ENCODE data around the gene GRK7.
A peak's percentile ranks its signal among the peaks of the same experiment; 100 is the strongest.

The GRK7 gene

GRCh38 chr3:141723255-141723654 is 40.0 kb upstream of the GRK7 start:
- Histone ChIP-seq H3K4me1 (ENCODE audit: control insufficient read depth in 1 of 2, insufficient read depth in 2 of 2, low read length in 2 of 2) (no peaks in the 10 kb centered on the region), H3K9ac (ENCODE audit: low read length) (no peak overlapping the region), H3K18ac (ENCODE audit: low read length) (no peak overlapping the region), H3K9me3 (ENCODE audit: insufficient read depth, low read depth, low read length) (no peaks in the 10 kb centered on the region), H2BK12ac (ENCODE audit: low read length) (no peak overlapping the region), H3K4me2 (ENCODE audit: low read length) (no peak overlapping the region), H3K4ac (ENCODE audit: low read depth, low read length) (no peak overlapping the region), H3K23ac (ENCODE audit: low read length) (no peak overlapping the region), H3K14ac (ENCODE audit: low read length) (no peak overlapping the region), H2AFZ (ENCODE audit: insufficient read depth, low read length, poor library complexity) (no peak overlapping the region), H3K4me3 (ENCODE audit: low read depth, low read length) (no peak overlapping the region), H3K27ac (ENCODE audit: low read depth, low read length) (no peak overlapping the region), H2BK5ac (ENCODE audit: low read depth, low read length, poor library complexity) (no peak overlapping the region), H3K79me2 (ENCODE audit: control insufficient read depth, insufficient read depth, low read length, poor library complexity) (no peaks in the 10 kb centered on the region), H3K79me1 (ENCODE audit: low read length) (no peaks in the 10 kb centered on the region), H4K8ac (ENCODE audit: low read depth, low read length) (no peak overlapping the region), H4K12ac (ENCODE audit: low read depth, low read length) (no peak overlapping the region), H4K91ac (ENCODE audit: low read depth, low read length) (no peak overlapping the region), H2AK5ac (ENCODE audit: low read length) (no peak overlapping the region), H3K27me3 (ENCODE audit: insufficient read depth, low read length) (no peaks in the 10 kb centered on the region), H2BK120ac (ENCODE audit: insufficient read depth, low read length, poor library complexity) (no peak overlapping the region), H3K36me3 (ENCODE audit: control insufficient read depth in 1 of 2, insufficient read depth in 2 of 2, low read length in 2 of 2) (no peaks in the 10 kb centered on the region)
- DNase-seq: no peak

- DNase-seq: no peak
- no peak overlapping the region for H3K4me2 ChIP-seq (ENCODE audit: low read length)
- no CpG with 5 or more reads among the region's 1 CpG for WGBS (ENCODE audit: extremely low coverage, insufficient coverage, insufficient read length)
Measured at GRCh38 chr3:141724186-141724585, 39.0 kb upstream of the GRK7 start.

GRCh38 chr3:141725036-141725435 is 38.2 kb upstream of the GRK7 start:
- no CpG with 5 or more reads among the region's 4 CpGs for WGBS (ENCODE audit: extremely low coverage, insufficient coverage, insufficient read length)
- H3K14ac ChIP-seq (ENCODE audit: low read length): no peak overlapping the region
- H3K4ac ChIP-seq (ENCODE audit: low read depth, low read length): no peak overlapping the region
- no peak overlapping the region for H4K8ac ChIP-seq (ENCODE audit: low read depth, low read length)
- H4K91ac ChIP-seq (ENCODE audit: low read depth, low read length): no peak overlapping the region
- no peaks in the 10 kb centered on the region for H3K27me3 ChIP-seq (ENCODE audit: insufficient read depth, low read length)
- no peak overlapping the region for H3K4me3 ChIP-seq (ENCODE audit: low read depth, low read length)
- H2BK5ac ChIP-seq (ENCODE audit: low read depth, low read length, poor library complexity): no peak overlapping the region
- H4K12ac ChIP-seq (ENCODE audit: low read depth, low read length): no peak overlapping the region
- no peak overlapping the region for H3K27ac ChIP-seq (ENCODE audit: low read depth, low read length)
- no peak overlapping the region for H3K18ac ChIP-seq (ENCODE audit: low read length)
- H2AK5ac ChIP-seq (ENCODE audit: low read length): no peak overlapping the region
- no peak overlapping the region for H3K9ac ChIP-seq (ENCODE audit: low read length)
- H2AFZ ChIP-seq (ENCODE audit: insufficient read depth, low read length, poor library complexity): no peak overlapping the region
- no peaks in the 10 kb centered on the region for H3K9me3 ChIP-seq (ENCODE audit: insufficient read depth, low read depth, low read length)
- no peaks in the 10 kb centered on the region for H3K79me2 ChIP-seq (ENCODE audit: control insufficient read depth, insufficient read depth, low read length, poor library complexity)
- no peaks in the 10 kb centered on the region for H3K36me3 ChIP-seq (ENCODE audit: control insufficient read depth in 1 of 2, insufficient read depth in 2 of 2, low read length in 2 of 2)
- H2BK120ac ChIP-seq (ENCODE audit: insufficient read depth, low read length, poor library complexity): no peak overlapping the region
- H3K23ac ChIP-seq (ENCODE audit: low read length): no peak overlapping the region
- H2BK12ac ChIP-seq (ENCODE audit: low read length): no peak overlapping the region
- H3K79me1 ChIP-seq (ENCODE audit: low read length): no peaks in the 10 kb centered on the region
- H3K4me1 ChIP-seq (ENCODE audit: control insufficient read depth in 1 of 2, insufficient read depth in 2 of 2, low read length in 2 of 2): no peaks in the 10 kb centered on the region
- DNase-seq: peak in 1 of 2 donors; percentile 37
- H3K4me2 ChIP-seq (ENCODE audit: low read length): no peak overlapping the region

More at GRCh38 chr3:141724186-141724585, 39.0 kb upstream of the GRK7 start:
- no peaks in the 10 kb centered on the region for H3K4me1 ChIP-seq (ENCODE audit: control insufficient read depth in 1 of 2, insufficient read depth in 2 of 2, low read length in 2 of 2)
- no peak overlapping the region for H2BK120ac ChIP-seq (ENCODE audit: insufficient read depth, low read length, poor library complexity)
- H3K23ac ChIP-seq (ENCODE audit: low read length): no peak overlapping the region
- H2BK12ac ChIP-seq (ENCODE audit: low read length): no peak overlapping the region
- no peaks in the 10 kb centered on the region for H3K36me3 ChIP-seq (ENCODE audit: control insufficient read depth in 1 of 2, insufficient read depth in 2 of 2, low read length in 2 of 2)
- no peak overlapping the region for H3K27ac ChIP-seq (ENCODE audit: low read depth, low read length)
- H3K27me3 ChIP-seq (ENCODE audit: insufficient read depth, low read length): no peaks in the 10 kb centered on the region
- H3K9ac ChIP-seq (ENCODE audit: low read length): no peak overlapping the region
- no peak overlapping the region for H4K8ac ChIP-seq (ENCODE audit: low read depth, low read length)
- H4K91ac ChIP-seq (ENCODE audit: low read depth, low read length): no peak overlapping the region
- H3K4me3 ChIP-seq (ENCODE audit: low read depth, low read length): no peak overlapping the region
- no peak overlapping the region for H2AK5ac ChIP-seq (ENCODE audit: low read length)
- H3K79me1 ChIP-seq (ENCODE audit: low read length): no peaks in the 10 kb centered on the region
- no peaks in the 10 kb centered on the region for H3K79me2 ChIP-seq (ENCODE audit: control insufficient read depth, insufficient read depth, low read length, poor library complexity)
- no peak overlapping the region for H2BK5ac ChIP-seq (ENCODE audit: low read depth, low read length, poor library complexity)
- H2AFZ ChIP-seq (ENCODE audit: insufficient read depth, low read length, poor library complexity): no peak overlapping the region
- no peak overlapping the region for H3K14ac ChIP-seq (ENCODE audit: low read length)
- H3K18ac ChIP-seq (ENCODE audit: low read length): no peak overlapping the region
- H3K4ac ChIP-seq (ENCODE audit: low read depth, low read length): no peak overlapping the region
- H4K12ac ChIP-seq (ENCODE audit: low read depth, low read length): no peak overlapping the region
- H3K9me3 ChIP-seq (ENCODE audit: insufficient read depth, low read depth, low read length): no peaks in the 10 kb centered on the region

GRCh38 chr3:141726483-141726882 is 36.7 kb upstream of the GRK7 start:
- no peak overlapping the region for H3K23ac ChIP-seq (ENCODE audit: low read length)
- H2BK120ac ChIP-seq (ENCODE audit: insufficient read depth, low read length, poor library complexity): no peak overlapping the region
- H3K4me2 ChIP-seq (ENCODE audit: low read length): no peak overlapping the region
- no peaks in the 10 kb centered on the region for H3K27me3 ChIP-seq (ENCODE audit: insufficient read depth, low read length)
- no peaks in the 10 kb centered on the region for H3K9me3 ChIP-seq (ENCODE audit: insufficient read depth, low read depth, low read length)
- H3K27ac ChIP-seq (ENCODE audit: low read depth, low read length): no peak overlapping the region
- H3K9ac ChIP-seq (ENCODE audit: low read length): no peak overlapping the region
- WGBS (ENCODE audit: extremely low coverage, insufficient coverage, insufficient read length): no CpG with 5 or more reads among the region's 1 CpG
- H4K8ac ChIP-seq (ENCODE audit: low read depth, low read length): no peak overlapping the region
- H3K4me1 ChIP-seq (ENCODE audit: control insufficient read depth in 1 of 2, insufficient read depth in 2 of 2, low read length in 2 of 2): no peaks in the 10 kb centered on the region
- no peak overlapping the region for H3K18ac ChIP-seq (ENCODE audit: low read length)
- H2AFZ ChIP-seq (ENCODE audit: insufficient read depth, low read length, poor library complexity): no peak overlapping the region
- no peaks in the 10 kb centered on the region for H3K79me2 ChIP-seq (ENCODE audit: control insufficient read depth, insufficient read depth, low read length, poor library complexity)
- no peak overlapping the region for H4K91ac ChIP-seq (ENCODE audit: low read depth, low read length)
- H3K79me1 ChIP-seq (ENCODE audit: low read length): no peaks in the 10 kb centered on the region
- no peak overlapping the region for H2BK5ac ChIP-seq (ENCODE audit: low read depth, low read length, poor library complexity)
- H3K4me3 ChIP-seq (ENCODE audit: low read depth, low read length): no peak overlapping the region
- no peak overlapping the region for H2BK12ac ChIP-seq (ENCODE audit: low read length)
- no peaks in the 10 kb centered on the region for H3K36me3 ChIP-seq (ENCODE audit: control insufficient read depth in 1 of 2, insufficient read depth in 2 of 2, low read length in 2 of 2)
- no peak overlapping the region for H3K14ac ChIP-seq (ENCODE audit: low read length)
- H3K4ac ChIP-seq (ENCODE audit: low read depth, low read length): no peak overlapping the region
- no peak for DNase-seq
- H2AK5ac ChIP-seq (ENCODE audit: low read length): no peak overlapping the region
- H4K12ac ChIP-seq (ENCODE audit: low read depth, low read length): no peak overlapping the region
